Activated CD4-positive, alpha-beta T cell treated with anti-CD3 and anti-CD28 coated beads, Interleukin-2, amount 50 U/mL, for 24 hours (primary cell): ENCODE measurements around the gene CD9.
"Not testable (repeated sequence)": the region's sequence is repeated elsewhere in the genome, so short reads cannot be mapped to it uniquely, and the experiment has no call there.

ENCODE experiments used
- DNase-seq, 2 donors: peaks; one replicate each; pipeline ENCODE4 v3.0.0-alpha.2; 2020; ENCODE audit warnings: low read depth in 1 of 2, low spot score in 1 of 2

CD9 gene, protein sequence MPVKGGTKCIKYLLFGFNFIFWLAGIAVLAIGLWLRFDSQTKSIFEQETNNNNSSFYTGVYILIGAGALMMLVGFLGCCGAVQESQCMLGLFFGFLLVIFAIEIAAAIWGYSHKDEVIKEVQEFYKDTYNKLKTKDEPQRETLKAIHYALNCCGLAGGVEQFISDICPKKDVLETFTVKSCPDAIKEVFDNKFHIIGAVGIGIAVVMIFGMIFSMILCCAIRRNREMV

DNA sequence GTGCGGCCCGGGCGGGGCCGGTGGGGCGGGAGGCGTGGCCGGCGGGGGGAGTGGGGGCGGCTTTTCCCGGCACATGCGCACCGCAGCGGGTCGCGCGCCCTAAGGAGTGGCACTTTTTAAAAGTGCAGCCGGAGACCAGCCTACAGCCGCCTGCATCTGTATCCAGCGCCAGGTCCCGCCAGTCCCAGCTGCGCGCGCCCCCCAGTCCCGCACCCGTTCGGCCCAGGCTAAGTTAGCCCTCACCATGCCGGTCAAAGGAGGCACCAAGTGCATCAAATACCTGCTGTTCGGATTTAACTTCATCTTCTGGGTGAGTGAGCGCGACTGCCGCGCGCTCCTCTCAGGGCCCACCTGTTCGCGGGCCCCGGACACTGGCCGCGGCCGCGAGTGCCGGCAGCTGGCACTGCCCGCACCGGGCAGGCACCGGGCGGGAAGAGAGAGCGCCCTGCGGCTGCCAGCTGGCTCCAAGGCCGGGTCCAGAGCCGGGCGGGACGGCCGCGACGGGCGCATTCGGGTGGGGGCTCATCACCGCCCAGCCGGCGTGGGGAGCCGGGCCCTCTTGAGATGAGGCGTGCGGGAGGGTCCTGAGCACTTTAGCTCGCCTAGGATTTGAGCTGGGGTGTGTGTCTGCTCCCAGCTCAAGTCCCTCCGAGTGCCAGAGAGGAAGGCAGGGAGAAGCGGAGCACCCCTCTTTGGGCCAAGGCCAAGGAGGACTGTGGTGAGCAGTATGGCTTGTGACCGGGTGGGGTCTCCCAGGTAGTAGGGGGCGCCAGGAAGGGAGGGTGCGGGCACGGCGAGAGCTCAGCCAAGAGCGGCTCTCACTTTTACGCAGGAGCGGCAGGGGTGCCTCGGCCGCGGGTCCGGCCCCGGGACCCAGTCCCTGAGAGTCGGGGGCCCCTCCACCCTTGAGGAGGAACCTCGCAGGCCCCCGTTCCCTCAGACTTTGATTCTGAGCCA is at the start of gene CD9:
CD9 (plus strand) TSS at position 145 of the 957 bp plus-strand sequence; CDS start at position 245, 100 bp downstream.
- no peak for DNase-seq

DNA sequence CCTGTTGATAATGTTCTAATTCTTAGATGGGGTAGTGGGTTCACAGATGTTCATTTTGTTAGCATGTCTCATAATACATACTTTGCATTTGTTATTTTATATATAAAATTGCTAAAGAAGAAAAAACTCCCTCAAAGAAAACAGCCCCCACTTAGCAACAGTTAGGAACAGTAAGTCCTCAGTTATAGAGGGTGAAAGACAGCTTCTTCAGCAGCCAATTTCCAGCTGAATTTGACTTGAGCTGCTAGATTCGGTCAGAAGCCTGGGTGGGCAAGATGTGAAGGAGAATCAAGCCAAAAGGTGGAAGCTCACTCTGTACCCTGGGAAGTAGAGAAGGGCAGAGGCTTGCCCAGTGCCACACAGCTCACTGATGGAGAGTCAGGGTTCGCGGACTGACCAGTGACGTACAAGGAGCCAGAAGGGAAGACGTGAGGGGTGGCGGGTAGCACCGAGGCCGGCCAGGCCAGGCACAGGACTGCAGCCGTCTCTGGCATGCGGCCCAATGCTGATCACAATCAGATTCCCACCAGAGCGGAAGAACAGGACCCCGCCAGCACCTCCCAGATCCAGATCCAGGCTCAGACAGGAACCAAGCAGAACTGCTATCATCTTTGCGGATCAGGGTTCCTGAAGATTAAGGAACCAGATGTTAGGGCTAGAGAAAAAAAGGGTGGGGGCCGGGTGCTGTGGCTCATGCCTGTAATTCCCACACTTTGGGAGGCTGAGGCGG is 45.3 kb upstream of the CD9 start:
- DNase-seq = no peak

DNA sequence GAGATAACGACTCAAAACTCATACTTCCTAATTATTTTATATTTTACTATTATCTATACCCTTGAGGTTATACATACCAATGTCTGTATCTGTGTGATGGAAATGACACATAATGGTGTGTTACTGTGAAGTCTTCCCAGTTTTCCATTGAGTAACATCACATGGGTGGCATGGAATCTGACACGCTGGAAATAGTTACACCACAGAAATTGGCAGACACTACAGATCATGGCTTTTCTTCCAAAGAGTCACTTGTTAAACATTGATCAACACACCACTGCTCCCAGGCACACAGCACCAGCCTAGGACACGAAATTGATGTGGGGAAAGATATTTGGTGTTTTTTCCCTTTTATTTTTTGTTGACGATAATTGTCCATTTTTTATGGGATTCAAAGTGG is 42.7 kb upstream of the CD9 start:
- no peak for DNase-seq

DNA sequence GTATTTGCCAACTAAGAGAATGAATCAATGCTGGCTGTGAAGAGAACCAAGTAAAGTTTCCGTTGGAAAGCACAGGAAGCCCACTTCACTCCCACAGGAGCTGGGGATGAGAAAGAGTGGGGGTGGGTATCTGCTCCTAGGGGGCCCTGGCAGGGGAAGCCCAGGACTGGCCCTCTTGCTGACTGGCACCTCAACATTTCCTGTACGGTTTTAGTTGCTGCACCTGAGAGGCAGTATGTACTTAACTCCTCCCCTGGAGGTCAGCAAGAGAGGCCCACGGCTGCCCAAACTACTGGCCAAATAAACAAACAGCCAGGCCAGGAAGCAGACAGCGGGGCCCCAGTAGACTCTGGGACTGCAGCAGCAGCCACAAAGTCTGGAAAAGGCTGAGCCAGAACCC is 41.9 kb upstream of the CD9 start:
- no peak for DNase-seq

DNA sequence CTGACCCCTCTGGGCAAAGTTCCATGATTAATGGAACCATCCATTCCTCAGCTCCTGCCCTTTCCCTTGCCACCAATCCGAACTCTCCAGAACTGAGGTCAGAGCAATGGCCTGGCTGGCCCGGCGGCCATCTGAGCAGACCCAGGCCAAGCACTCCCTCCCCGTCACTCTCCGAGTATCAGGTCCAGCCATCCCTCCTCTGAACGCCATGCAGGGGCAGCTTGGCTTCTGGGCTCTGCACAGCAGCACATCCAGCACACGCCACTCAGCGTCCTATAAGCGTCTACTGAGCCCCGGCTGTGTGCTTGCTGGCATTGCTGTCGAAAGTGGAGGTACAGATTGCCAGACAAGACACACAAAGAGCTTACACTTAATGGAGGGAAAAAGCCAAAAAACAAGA is 41.5 kb upstream of the CD9 start:
- DNase-seq = no peak

DNA sequence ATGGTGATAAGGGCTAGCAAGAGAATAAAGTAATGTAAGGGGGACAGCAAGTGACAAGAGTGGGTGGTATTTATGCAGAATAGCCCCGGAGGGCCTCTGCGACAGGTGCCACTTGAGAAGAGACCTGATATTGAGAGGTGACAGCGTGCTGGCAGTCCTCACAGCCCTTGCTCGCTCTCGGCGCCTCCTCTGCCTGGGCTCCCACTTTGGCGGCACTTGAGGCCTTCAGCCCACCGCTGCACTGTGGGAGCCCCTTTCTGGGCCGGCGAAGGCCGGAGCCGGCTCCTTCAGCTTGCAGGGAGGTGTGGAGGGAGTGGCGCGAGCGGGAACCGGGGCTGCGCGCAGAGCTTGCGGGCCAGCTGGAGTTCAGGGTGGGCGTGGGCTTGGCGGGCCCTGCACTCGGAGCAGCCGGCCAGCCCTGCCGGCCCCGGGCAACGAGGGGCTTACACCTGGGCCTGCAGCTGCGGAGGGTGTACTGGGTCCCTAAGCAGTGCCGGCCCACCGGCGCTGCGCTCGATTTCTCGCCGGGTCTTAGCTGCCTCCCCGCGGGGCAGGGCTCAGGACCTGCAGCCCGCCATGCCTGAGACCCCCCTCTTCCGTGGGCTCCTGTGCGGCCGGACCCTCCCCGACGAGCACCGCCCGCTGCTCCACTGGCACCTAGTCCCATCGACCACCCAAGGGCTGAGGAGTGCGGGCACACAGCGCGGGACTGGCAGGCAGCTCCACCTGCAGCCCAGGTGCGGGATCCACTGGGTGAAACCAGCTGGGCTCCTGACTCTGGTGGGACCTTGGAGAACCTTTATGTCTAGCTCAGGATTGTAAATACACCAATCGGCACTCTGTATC is 40.8 kb upstream of the CD9 start:
- not testable (repeated sequence) for DNase-seq

DNA sequence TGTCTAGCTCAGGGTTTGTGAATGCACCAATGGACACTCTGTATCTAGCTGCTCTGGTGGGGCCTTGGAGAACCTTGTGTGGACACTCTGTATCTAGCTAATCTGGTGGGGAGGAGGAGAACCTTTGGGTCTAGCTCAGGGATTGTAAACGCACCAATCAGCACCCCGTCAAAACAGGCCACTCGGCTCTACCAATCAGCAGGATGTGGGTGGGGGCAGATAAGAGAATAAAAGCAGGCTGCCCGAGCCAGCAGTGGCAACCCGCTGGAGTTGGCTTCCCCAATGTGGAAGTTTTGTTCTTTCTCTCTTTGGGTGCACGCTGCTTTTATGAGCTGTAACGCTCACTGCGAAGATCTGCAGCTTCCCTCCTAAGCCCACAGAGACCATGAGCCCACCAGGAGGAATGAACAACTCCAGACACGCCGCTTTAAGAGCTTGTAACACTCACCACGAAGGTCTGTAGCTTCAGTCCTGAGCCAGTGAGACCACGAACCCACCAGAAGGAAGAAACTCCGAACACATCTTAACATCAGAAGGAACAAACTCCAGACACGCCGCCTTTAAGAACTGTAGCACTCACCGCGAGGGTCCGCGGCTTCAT is 40.1 kb upstream of the CD9 start:
- not testable (repeated sequence) for DNase-seq

DNA sequence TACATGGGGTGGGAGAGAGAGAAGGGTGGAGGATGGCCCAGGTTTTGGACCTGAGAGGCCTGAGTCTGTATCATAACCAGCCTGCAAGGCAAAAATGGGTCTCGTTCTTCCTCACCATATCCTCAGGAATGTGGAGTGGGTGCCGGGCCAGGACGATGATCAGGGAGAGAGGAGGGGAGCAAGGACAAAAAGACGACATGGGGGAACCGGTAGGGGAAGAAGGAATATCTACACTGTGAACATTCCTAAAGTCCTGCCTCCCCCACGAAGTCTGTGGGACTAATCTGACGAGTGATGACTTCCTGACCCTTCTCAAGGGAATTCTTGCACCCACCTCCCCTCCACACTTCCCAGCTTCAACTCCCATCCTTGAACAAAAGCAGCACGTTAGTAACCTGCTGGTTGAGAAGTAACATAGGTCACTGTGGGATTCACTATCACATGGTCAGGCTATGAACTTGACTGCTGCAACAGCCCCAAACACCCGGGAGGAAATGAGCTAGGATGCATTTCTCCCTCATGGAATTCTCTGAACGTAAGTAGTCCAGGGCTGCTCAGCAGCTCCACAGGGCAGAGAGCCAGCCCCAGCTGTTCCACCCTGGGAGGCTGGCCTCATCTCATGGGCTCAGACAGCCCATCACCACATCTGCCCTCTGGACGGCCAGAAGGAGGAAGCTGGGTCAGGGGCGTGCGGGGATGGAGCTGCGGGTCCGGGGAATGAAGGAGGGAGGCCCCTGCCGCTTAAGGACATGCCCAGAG is 38.9 kb upstream of the CD9 start:
- DNase-seq = no peak

DNA sequence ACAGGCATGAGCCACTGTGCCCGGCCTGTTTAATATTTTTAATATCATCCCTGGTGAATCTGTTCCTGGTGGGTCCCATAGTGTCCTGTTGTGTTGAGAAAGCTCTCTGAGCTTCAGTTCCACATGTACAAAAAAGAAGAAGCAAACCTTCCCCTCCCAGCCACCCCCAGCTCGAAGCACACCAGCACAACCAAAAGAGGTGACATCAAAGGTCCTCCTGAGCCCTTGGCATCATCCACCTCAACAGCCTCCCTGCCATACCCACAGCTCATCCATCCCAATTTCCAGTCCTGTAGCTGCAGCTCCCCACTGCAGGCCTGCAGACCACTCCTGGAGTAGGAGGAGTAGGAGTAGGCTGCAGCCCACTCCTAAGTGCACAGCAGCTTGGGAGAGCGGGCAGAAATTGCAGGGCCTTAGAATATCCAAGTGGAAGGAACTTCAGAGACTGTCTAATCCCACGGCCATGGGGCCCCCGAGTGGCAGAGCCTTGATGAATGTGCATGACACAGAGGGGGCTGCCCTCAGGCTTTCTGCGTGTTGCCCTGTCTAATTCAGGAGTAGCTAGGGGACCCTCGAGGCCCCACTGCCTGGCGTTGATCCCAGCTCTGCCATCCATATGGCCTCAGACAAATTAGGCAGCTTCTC is 36.7 kb upstream of the CD9 start:
- no peak for DNase-seq

DNA sequence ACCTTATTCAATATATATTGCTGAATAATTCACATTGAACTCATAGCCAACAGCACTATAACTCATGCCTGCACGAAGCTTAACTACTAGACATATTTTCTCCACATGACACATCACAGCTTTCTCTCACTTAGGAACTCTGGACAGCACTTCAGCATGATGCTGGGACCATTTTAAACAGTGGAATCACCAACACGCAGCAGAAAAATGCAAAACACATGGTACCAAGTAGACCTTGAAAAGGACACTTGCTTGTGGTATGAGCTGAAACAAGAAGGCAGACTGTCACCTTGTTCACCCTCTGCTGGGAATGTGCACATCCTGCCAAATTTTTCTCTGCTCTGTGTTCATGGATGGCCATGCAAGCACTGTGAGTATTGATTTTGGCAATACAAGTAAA is 34.8 kb upstream of the CD9 start:
- no peak for DNase-seq

DNA sequence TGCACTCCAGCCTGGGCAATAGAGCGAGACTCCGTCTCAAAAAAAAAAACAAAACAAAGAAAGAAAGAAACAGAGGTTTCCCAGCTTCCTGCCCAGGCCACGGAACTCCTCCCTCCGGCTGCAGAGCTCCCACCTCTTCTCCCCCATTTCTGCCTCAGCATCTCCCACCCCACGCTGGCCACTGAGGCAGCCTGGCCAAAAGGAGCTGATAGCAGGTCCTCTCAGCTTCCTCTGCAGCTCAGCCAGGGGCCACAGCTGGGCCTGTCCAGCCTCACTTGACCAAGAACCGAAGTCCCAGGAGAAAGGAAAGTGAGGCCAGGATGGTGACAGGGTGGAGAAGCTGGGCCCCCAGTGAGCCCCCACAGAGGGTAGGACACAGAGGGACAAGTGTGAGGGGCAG is 33.4 kb upstream of the CD9 start:
- DNase-seq = no peak

DNA sequence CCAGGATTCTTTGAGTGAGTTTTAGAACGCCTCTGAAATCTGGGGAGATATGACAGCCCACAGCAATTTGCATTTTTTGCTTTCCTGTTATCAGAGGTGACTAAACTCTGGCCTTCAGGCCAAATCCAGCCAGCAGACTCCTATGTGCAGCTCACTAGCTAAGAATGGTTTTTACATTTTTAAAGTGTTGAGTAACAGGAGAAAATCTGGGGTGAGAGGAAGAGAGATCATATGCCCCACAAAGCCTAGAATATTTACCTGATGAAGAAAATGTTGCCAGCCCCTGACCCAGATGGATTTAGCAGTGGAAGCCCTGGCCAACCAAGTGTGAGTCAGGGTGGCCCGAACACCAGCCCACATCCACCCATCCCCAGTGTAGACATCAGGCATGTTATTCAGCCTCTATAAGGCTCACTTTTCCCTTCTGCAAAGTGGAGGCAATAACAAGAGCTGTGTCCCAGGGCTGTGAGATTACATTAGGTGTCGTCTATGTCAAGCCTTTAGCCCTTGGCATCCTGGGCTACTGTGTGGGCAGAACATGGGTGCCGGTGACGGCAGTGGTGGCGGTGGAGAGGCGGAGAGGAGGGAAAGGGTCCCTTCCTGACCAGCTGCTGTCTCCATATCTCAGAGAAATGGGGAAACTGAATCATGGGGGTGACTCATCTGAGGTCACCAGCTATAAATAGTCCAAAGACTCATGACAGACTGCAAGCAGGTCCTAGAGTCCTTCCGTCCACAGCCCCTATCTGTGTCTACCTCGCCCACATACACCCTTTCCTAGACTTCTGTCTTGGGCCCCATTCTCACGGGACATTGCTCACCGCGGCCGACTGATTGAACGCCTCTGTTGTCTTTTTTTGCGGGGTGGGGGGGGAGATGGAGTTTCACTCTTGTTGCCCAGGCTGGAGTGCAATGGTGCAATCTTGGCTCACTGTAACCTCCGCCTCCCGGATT is 32.6 kb upstream of the CD9 start:
- peak in 1 of 2 donors; percentile 72 for DNase-seq

DNA sequence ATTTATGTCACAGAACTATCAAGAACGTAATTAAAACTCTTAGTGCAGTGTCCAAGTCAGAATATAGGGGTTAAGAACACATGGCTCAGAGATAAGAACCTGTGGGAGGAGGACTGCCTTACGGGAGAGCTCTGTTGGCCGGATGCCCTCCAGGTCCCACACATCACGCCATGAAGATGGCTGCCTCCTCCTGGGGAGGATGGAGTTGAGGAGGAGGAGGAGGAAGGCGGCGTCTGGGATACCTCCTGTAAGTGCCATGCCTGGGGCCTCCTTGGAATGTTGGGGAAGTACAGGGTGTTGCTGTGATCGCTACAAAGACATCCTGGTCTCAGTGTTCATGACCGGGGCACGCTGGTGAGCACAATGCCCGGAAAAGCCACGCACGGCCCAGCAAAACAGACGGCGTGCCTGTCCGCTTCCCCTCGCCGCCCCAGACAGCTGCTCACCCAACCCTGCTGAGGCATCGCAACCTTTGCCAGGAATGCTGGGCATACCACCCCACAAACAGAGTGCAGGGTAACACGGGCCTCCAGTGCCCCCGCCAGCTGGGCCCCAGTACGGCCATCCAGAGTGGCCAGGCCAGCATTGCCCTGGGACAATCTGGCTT is 28.7 kb upstream of the CD9 start:
- no peak for DNase-seq

DNA sequence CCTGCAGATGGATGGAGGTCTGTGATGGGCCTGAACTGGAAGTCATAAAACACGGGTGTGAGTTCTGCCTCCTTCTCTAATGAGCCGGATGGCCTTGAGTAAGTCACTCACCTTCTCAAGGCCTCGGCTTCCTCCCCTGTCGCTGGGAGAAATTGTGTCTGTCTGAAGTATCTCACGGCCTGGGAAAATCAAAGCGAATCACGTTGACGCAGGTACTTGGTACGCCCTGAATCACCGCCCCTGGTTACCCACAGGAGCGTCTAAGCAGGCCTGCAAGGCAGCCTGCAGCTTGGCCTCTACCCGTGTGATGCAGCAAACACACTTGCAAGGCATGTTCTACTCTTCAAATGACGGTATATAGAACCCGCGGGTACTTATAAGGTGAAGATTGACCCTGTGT is 28.1 kb upstream of the CD9 start:
- DNase-seq = no peak

DNA sequence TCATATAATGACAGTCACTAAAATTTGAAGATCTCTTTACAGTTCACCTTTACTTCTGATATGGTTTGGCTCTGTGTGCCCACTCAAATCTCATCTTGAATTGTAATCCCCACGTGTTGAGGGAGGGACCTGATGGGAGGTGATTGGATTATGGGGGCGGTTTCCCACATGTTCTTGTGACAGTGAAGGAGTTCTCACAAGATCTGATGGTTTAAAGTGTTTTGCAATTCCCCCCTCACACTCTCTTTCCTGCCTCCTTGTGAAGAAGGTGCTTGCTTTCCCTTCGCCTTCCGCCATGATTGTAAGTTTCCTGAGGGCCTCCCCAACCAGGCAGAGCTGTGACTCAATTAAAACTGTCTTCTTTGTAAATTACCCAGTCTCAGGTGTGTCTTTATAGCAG is 27.3 kb upstream of the CD9 start:
- no peak for DNase-seq

DNA sequence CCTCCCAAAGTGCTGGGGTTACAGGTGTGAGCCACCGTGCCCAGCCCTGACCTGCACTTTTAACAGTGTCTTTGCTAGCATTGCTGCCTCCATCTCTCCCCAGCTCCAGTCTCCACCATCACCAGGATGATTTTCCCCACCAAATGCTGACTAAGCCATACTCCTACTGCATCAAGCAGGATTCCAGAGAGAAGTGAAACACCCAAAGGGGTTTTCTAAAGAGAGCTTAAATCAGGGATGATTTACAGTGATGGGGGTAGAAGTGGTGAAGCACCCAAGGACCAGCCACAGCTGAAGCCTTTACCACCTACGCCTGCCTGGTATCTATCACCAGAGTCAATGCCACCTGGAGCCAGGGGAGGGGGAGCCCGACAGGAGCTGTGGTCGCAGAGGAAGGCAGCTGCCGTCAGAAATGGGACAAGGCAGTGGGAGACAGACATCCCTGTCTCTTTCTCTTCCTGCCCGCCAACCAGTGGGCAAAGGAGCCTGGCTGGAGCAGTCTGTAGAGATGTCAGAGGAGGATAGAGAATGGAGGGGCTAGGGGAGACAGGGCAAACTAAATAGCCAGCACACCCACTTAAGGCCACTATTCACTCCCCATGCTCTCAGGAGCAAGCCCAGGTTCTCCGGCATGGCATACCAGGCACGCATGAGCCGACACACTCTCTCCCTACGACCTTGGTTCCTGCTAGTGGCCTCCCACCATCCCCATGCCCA is 22.4 kb upstream of the CD9 start:
- no peak for DNase-seq
